KOPT-K1 (cell line): Measurements from ENCODE around the gene SFSWAP.
"Not testable (repeated sequence)": the region's sequence is repeated elsewhere in the genome, so short reads cannot be mapped to it uniquely, and the experiment has no call there.

Source experiments
- H3K27ac ChIP-seq: fragments of 200-600 bp; sonication (generic); 2 replicates; pipeline ENCODE4 v1.5.1; 2016; ENCODE audit warnings: antibody characterized with exemption, mild to moderate bottlenecking, low read depth, low read length; ENCODE audit not compliant: poor library complexity, severe bottlenecking
- H3K36me3 ChIP-seq: fragments of 200-600 bp; sonication (generic); 2 replicates; pipeline ENCODE4 v1.5.1; 2017; ENCODE audit warnings: antibody characterized with exemption, mild to moderate bottlenecking, low read length, moderate library complexity; ENCODE audit not compliant: insufficient read depth
- H3K9me3 ChIP-seq: fragments of 200-600 bp; sonication (generic); 2 replicates; pipeline ENCODE4 v1.5.1; 2017; ENCODE audit warnings: antibody characterized with exemption, low read length, mild to moderate bottlenecking; ENCODE audit not compliant: insufficient read depth, poor library complexity, severe bottlenecking

Gene SFSWAP

DNA sequence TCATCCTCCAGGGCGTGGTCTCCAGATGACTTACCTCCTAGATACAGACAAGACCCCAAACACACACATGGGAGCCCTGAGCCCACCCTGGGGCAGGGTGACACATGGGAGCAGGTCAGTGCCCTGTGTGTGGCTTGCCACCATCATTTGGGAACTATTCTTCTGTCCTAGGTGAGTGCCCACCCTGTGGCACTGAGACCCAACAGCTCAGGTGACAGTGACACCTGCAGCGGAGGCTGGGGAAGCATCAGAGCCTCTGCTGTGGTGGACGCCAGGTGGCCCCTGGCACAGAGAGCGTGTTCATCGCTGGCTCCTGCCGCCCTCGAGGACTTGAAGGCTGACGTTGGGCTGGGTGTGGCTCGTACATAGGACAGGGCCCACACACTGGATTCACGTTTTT is 23.0 kb downstream of the SFSWAP start:
- H3K9me3 ChIP-seq = no peaks in the 10 kb centered on the region
- peaks cover 96% of the 10 kb centered on the region for H3K36me3 ChIP-seq
- H3K27ac ChIP-seq = no peak overlapping the region

DNA sequence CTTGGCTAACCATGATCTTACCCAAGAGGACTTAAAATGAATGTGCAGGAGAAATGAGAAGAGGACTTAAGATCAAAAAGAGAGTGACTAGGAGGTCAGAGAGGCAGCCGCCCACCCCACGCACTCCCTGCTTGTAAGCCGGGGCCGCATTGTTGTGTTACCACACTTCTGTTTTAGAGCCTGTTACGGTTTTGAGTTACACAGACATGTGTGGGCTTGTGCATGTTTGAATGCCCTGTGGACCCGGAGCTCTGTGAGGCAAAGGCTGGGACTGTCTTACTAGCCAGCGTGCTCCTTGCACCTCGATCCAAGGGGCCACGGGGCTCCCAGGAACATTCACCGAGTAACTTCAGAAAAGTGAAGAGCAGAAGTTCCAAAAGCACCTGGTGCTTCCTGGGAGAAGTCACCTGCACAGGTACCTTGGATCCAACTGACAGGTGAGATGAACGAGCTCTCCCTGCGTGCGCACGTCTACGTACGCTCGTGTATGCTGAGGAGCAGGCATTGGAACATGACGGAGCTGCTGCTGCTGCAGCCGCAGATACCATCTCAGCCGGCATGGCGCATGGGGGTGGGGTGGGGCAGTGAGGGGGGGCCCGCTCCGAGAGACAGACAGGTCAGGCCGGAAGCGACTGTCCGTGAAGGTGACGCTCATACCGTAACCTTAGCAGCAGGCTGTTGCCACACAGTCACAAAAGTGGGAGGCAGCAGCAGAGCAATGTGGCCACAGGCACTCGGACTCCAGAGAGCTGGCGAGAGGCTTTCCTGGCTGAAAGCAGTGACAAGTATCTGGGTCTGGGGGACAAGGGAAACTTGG is 23.7 kb downstream of the SFSWAP start:
- Histone ChIP-seq H3K27ac (no peak overlapping the region), H3K9me3 (no peaks in the 10 kb centered on the region), H3K36me3 (peaks cover 96% of the 10 kb centered on the region)

DNA sequence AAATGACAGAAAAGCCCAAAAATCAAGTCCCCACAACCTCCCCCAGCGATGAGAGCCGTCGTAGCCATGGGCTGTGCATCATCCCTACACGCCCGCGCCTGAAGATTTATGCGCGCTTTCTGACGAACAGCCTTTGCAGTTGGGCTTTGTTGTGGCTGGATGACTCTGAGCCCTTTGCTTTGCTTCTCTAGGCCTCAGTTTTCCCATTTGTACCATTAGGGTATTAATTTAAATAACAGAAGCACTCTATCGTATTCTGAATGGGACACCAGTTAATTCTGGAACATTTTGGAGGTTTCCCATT is 24.2 kb downstream of the SFSWAP start:
- H3K27ac ChIP-seq = no peak overlapping the region
- peaks cover 96% of the 10 kb centered on the region for H3K36me3 ChIP-seq
- H3K9me3 ChIP-seq = no peaks in the 10 kb centered on the region

DNA sequence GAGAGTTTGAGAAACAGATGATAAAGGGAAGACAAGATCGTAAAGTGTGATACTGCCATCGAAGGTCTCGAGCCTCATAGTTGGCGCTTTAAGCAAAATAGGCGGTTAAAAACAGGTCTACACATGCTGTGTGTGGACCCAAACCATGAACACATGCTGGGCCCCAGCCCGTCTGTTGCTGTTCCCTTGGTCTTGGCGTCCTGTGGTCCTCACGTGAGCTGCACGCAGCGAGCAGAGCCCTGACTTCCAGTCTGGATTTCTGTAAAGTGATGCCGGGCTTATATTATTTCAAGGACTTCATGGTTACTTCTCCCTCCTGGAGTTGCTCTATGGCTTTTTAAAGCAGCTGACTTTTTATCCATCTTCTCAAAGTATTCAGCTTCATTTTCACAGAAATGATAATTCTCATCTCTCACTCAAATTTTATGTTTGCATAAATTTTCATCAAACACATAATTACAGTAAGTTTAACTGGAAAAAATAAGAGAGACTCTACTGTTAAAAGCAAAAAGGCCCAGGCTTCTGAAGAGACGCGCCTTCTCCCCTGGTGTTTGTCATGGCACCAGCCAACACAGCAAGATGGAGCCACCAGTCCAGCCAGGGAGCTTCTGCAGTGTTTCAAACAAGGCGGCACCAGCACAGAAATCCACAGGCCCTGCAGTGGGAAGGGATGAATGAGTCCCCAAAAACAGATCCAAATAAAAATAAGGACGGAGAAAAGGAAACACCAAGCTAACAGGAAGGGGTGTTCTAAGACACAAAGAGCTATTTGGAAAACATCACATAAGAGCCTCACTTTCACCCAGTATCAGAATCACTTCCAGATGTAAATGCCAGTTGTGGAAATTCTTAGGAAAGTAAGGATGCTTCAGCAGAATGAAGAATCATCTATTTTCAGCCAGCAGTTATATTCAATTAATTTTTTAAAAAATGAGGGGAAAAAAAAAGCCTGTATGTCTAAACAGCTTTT is 24.9 kb downstream of the SFSWAP start:
- no peak overlapping the region for H3K27ac ChIP-seq
- H3K36me3 ChIP-seq = peaks cover 96% of the 10 kb centered on the region
- H3K9me3 ChIP-seq = no peaks in the 10 kb centered on the region

DNA sequence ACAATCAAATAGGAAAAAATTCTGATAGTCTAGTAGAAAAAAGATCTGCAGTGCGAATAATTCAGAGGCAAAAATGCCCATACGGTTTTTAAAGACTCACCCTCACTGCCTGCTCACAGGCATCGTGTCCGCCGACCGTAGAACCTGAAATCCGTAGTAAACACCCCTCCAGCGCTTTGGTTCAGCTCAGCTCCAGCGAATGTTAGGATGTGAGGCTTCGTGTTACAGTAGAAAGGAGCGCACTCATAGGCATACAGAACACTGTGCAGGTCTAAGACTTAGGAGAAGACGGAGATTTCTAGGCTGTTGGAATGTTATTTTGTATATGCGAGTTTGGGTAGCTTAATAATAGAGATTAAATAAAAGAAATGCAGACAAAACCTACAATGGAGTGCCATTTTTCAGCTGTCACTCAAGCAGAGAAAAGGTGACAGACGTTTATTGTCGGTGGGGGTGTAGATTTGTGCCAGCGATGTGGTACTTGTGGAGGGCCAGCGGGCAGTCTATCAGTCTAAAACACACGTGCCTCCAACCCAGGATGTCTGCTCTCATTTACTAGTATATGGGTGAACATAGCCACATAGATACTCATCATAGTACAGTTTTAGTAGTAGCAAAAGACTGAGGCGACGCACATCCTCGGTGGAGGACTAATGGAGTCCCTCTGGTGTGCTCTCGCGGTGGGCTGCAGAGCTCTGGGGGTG is 25.7 kb downstream of the SFSWAP start:
- peaks cover 4% of the 10 kb centered on the region for H3K9me3 ChIP-seq
- no peak overlapping the region for H3K27ac ChIP-seq
- peaks cover 96% of the 10 kb centered on the region for H3K36me3 ChIP-seq

DNA sequence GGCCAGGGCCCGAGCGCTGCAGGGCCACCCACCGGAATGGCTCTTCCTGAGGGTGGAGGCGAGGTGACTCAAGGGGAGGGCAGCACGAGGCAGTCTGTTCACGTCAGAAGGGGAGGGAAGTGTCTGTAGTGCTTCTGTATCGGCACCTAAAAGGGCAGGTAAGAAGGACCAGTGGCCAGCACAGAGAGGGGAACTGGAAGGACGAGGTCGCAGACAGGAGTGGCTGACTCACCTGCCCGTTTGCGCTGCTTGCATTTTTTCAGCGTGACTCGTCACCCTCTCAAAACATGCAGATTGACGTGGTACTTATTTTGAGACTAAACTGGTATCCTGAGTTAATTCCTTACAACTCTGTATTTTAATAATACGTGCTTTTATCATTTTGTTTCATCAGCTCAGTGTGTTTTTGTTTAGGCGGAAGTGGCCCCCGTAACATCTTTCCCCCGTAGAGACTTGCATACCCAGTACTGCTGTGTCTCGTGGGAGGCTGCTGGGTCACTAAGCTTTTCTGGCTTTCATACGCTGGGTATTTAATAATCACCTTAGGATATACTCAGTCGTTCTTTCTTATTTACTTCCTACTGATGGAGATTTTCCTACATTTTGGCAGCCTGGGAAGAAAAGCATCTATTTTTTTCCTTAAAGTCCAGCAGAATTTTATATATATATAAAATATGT is 26.4 kb downstream of the SFSWAP start:
- no peak overlapping the region for H3K27ac ChIP-seq
- peaks cover 98% of the 10 kb centered on the region for H3K36me3 ChIP-seq
- H3K9me3 ChIP-seq = peaks cover 11% of the 10 kb centered on the region

DNA sequence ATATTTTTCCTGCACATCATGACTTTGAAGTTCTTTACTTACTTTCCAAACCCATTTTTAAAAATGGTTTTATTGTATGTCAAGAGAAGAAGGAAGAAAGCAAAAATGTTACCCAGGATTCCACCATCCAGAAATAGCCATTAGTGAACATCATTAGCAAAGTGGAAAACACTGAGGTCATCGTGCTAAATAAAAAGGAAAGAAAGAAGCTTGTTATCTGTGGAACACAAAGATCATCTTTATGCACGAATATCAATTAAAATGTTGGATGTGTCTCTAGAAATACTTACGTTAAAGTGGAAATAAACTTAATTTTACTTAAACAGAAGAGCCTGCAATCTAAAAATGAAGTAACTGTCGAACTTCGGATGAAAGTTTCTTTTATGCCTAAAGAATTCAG is 27.3 kb downstream of the SFSWAP start:
- Histone ChIP-seq H3K36me3 (peaks cover 98% of the 10 kb centered on the region), H3K9me3 (peaks cover 20% of the 10 kb centered on the region), H3K27ac (no peak overlapping the region)

DNA sequence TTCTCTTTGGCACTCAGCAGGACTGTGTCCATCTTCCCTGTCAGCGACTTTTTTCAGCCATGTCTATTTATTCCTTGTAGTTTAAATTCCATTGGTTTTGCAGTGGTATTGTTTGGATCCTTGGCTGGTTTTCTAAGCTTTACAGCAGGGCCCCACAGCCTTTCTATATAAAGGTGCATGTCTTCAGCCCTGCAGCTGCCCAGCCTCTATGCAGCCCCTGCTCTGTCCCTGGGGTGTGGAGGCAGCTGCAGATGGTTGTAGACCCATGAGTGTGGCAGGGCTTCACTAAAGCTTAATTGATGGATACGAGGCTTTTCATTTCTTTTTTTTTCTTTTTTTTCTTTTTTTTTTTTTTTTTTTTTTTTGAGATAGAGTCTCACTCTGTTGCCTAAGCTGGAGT is 29.7 kb downstream of the SFSWAP start:
- Histone ChIP-seq H3K9me3 (peaks cover 38% of the 10 kb centered on the region), H3K36me3 (peaks cover 98% of the 10 kb centered on the region), H3K27ac (no peak overlapping the region)

DNA sequence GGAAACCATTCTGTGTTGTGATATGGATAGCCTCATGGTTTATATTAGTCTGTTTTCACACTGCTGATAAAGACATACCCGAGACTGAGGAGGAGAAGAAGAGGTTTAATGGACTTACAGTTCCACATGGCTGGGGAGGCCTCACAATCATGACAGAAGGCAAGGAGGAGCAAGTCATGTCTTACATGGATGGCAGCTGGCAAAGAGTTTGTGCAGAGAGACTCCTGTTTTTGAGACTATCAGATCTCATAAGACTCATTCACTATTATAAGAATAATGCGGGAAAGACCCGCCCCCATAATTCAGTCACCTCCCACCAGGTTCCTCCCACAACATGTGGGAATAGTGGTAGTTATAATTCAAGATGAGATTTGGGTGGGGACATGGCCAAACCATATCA is 31.9 kb downstream of the SFSWAP start:
- peaks cover 38% of the 10 kb centered on the region for H3K9me3 ChIP-seq
- H3K36me3 ChIP-seq = peaks cover 99% of the 10 kb centered on the region
- not testable (repeated sequence) for H3K27ac ChIP-seq

DNA sequence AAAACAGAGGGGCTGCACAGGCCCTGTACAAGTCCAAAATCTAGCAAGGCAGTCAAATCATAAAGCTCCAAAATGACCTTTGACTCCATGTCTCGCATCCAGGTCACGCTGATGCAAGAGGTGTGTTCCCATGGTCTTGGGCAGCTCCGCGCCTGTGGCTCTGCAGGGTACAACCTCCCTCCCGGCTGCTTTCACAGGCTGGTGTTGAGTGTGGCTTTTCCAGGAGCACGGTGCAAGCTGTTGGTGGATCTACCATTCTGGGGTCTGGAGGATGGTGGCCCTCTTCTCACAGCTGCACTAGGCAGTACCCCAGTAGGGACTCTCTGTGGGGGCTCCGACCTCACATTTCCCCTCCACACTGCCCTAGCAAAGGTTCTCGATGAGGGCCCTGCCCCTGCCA is 32.5 kb downstream of the SFSWAP start:
- H3K27ac ChIP-seq = not testable (repeated sequence)
- Histone ChIP-seq H3K36me3 (peaks cover 100% of the 10 kb centered on the region), H3K9me3 (peaks cover 38% of the 10 kb centered on the region)

DNA sequence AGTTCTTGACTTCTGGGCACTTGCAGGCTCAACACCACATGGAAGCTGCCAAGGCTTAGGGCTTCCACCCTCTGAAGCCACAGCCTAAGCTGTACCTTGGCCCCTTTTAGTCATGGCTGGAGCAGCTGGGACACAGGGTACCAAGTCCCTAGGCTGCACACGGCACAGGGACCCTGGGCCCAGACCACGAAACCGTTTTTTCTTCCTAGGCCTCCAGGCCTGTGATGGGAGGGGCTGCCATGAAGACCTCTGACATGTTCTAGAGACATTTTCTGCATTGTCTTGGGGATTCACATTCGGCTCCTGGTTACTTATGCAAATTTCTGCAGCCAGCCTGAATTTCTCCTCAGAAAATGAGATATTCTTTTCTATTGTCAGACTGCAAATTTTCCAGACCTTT is 33.0 kb downstream of the SFSWAP start:
- H3K27ac ChIP-seq = not testable (repeated sequence)
- peaks cover 38% of the 10 kb centered on the region for H3K9me3 ChIP-seq
- peaks cover 100% of the 10 kb centered on the region for H3K36me3 ChIP-seq

DNA sequence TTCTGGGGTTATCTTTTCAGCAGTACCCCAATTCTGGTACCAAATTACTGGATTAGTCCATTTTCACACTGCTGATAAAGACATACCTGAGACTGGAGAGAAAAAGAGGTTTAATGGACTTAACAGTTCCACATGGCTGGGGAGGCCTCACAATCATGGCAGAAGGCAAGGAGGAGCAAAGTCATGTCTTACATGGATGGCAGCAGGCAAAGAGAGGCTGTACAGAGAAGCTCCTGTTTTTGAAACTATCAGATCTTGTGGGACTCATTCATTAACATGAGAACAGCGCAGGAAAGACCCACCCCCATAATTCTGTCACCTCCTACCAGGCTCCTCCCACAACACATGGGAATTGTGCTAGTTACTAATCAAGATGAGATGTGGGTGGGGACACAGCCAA is 33.8 kb downstream of the SFSWAP start:
- Histone ChIP-seq H3K36me3 (peaks cover 100% of the 10 kb centered on the region), H3K9me3 (peaks cover 38% of the 10 kb centered on the region)
- H3K27ac ChIP-seq = not testable (repeated sequence)

DNA sequence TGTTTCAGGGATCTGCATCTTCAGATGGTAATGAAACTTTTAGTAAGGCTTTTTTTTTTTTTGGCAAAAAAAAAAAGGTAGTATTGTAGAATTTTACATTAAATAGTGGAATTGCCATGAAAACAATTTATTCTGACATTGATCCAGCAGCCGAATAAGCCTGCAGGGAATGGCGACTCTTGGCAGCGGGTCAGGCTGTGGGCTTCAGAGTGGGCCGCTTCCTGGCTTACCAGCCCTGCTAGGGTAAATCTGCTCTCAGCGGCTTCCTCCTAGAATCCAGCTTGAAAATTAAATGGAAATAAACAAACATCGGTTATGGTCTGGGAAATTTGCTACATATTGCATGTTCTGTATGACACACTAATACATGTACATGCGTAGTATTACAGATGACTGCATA is 34.8 kb downstream of the SFSWAP start:
- Histone ChIP-seq H3K27ac (no peak overlapping the region), H3K36me3 (peaks cover 100% of the 10 kb centered on the region), H3K9me3 (peaks cover 38% of the 10 kb centered on the region)

DNA sequence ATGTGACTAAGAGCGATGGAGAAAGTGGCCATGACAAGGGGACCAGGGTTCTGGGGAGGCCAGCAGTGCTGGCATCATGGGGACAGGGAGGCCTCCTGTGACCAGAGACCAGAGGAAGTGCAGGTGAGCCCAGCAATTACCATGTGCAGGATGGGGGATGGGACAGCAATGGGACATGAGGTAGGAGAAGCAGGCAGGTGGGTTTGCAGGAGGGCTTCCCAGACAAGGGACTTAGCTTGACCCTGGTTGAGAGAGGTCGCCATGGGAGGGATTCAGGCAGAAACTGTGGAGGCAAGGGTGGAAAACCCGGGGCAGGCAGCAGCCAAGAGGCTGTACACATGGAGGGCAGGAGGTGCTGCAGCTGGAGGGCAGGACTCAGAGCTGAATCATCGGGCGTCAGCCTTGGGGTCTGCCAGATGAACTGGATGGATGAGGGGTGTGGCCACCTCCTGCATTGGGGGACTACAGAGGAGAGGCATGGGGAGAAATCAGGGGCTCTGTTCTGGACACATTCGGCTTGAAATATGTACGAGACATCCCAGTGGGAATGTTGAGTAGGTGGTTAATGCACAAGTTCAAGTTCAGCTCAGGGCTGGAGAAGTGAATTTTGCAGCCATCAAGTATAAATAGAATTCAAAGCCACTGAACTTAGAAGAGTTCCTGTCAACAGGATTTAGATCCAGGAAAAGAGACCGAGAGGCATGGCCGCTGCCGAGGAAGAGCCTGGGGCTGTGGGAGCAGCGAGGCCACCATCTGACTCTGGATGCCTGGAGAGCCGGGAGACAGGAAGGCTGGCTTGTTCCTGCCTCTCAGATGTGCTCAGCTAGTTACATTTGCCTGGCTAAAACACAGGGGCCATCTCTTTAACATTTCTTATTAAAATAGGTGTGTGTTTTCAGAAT is 36.6 kb downstream of the SFSWAP start:
- H3K9me3 ChIP-seq = peaks cover 25% of the 10 kb centered on the region
- H3K27ac ChIP-seq = no peak overlapping the region
- peaks cover 100% of the 10 kb centered on the region for H3K36me3 ChIP-seq
